Measurements from ENCODE around the gene POLE. TPM values are rescaled to one million over a fixed set of nuclear protein-coding genes. Genes with fewer than 3 reads are reported as not detected.

Gene POLE
- total and polyA plus RNA-seq, 8 donors, result 7.2 to 45.7 (median 16.0) TPM

DNA sequence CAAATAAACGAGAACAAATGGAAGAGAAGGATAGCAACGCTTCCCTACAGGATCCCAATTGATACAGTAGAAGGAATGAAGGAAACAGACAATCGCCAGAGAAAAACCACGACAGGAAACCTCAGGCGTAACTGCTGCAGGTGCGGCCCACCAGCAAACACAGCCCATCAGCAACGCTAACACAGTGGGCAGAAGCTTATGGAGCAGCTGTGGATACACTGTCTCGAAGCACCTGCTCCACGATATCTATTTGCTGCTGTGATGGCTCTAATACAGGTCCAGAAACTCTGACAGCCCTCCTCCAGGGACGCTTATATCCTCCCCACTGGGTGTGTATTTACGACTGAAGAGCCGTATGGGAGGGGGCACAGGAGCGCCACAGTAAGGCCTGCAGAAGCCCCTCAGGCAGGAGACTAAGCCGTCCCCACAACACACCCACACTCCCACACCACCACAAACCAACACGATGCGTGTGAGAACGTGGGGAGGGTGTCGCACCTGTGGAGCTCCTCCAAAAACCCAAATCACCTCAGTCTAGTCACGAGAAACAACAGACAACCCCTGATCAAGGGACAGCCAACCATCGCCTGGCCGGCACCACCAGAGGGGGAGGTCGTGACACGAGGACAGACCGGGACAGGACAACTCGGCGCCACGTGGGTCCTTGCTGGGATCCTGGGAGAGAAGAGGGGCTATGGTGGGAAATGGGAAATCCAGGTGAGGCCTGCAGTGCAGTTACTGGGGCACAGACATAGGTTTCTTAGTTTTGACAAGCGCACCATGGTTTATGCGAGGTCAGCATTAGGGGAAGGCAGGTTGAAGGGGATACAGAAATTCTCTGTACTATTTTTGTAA lies 24.0 kb downstream of the POLE start:
- DNase-seq, result no peak
- no peak for TF ChIP-seq CTCF (IDR thresholded peaks at IDR 0.05)
- no peak overlapping the region for H3K27ac ChIP-seq
- no peak for ATAC-seq
- H3K4me3 ChIP-seq, result no peak overlapping the region
- WGBS, 2 donors, result 92 to 93% methylated on average over 29 of the region's 29 CpGs
- peaks cover 0 to 36% (median 0%) of the 10 kb centered on the region in 3 donors for H3K36me3 ChIP-seq
- FAIRE-seq, result no peak
- intact Hi-C loops (cut with DNase I), result no loop called here
- no peaks in the 10 kb centered on the region for H3K9me3 ChIP-seq
- no peaks in the 10 kb centered on the region for H3K4me1 ChIP-seq
- no peaks in the 10 kb centered on the region for H3K27me3 ChIP-seq

DNA sequence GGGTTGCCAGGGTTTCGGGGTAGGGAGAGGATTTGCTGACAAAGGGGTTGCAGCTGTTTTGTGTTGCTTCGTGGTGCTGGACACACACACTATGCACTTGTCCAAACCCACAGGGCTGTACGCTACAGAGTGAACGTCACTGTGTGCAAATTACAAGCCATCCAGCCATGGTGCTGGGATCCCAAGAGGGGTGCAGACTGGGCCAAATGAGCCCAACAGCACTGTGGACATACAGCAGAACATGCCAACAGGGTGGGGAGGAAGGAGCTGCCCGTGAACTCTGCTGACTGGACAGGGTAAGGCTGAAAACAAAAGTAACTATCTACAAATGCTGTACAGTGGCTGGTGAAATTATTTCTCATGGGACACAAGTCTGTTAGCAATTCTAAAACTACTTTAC lies 25.2 kb downstream of the POLE start:
- Histone ChIP-seq H3K4me3 (no peak overlapping the region), H3K9me3 (no peaks in the 10 kb centered on the region), H3K4me1 (no peaks in the 10 kb centered on the region), H3K27me3 (no peaks in the 10 kb centered on the region), H3K27ac (no peak overlapping the region), H3K36me3 (peaks cover 3 to 43% (median 7%) of the 10 kb centered on the region in 3 donors)
- peak in 1 of 4 donors; percentile 17 for ATAC-seq
- WGBS, 2 donors, result 89 to 94% methylated on average over 5 of the region's 5 CpGs
- no peak for TF ChIP-seq CTCF (IDR thresholded peaks at IDR 0.05)
- FAIRE-seq, result no peak
- intact Hi-C loops (cut with DNase I), result no loop called here
- DNase-seq, result no peak

GRCh38 chr12:132660996-132661395 lies 26.1 kb downstream of the POLE start:
- H3K27me3 ChIP-seq, result no peaks in the 10 kb centered on the region
- no peaks in the 10 kb centered on the region for H3K4me1 ChIP-seq
- DNase-seq (no peak), FAIRE-seq (no peak), ATAC-seq (no peak)
- H3K4me3 ChIP-seq, result no peak overlapping the region
- no peak overlapping the region for H3K27ac ChIP-seq
- intact Hi-C loops (cut with DNase I), result no loop called here
- WGBS, 2 donors, result 86 to 92% methylated on average over 11 of the region's 11 CpGs
- no peaks in the 10 kb centered on the region for H3K9me3 ChIP-seq
- no peak for TF ChIP-seq CTCF (IDR thresholded peaks at IDR 0.05)
- peaks cover 3 to 44% (median 7%) of the 10 kb centered on the region in 3 donors for H3K36me3 ChIP-seq

DNA sequence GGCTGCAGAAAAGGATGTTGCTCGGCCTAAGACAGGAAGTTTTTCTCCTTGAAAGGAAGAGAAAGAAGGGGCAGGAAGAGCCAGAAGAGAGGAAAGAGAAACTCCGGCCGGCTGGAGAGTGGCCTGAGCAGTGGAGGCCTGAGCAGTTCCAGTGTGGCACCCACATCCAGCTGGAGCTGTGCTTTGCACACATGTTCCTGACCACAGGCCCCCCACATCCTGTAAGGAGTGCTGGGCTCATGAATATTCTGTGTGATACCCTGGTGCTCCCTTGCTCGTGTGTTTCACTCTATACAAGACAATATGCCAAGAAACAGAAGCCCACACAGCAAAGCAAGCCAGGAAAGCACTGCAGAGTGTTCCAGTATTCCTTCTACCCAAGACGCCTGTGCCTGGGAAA lies 27.1 kb downstream of the POLE start:
- TF ChIP-seq CTCF (IDR thresholded peaks at IDR 0.05), result no peak
- ATAC-seq (no peak), FAIRE-seq (no peak), DNase-seq (no peak)
- Histone ChIP-seq H3K27ac (no peak overlapping the region), H3K9me3 (no peaks in the 10 kb centered on the region), H3K27me3 (no peaks in the 10 kb centered on the region), H3K36me3 (peaks cover 3 to 44% (median 7%) of the 10 kb centered on the region in 3 donors), H3K4me3 (no peak overlapping the region), H3K4me1 (no peaks in the 10 kb centered on the region)
- intact Hi-C loops (cut with DNase I), result no loop called here
- WGBS, 2 donors, result 85 to 92% methylated on average over 5 of the region's 5 CpGs

DNA sequence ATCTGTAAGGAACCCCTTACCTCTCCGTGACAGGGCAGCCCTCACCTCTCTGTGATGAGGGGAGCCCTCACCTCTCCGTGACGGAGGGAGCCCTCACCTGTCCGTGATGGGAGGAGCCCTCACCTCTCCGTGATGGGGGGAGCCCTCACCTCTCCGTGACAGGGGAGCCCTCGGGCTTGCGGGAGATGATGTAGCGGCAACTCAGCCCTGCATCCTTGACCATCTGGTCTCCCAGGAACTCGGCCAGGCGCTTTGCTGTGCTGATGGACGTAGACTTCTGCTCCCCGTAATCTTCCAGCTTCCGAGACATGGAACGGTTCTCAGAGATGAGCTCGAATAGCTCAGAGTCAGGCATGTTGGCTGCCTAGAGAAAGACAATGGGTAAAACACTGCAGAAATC lies 28.0 kb downstream of the POLE start:
- no peaks in the 10 kb centered on the region for H3K27me3 ChIP-seq
- intact Hi-C loops (cut with DNase I), result no loop called here
- ATAC-seq (no peak), FAIRE-seq (no peak), DNase-seq (no peak)
- H3K4me3 ChIP-seq, result no peak overlapping the region
- WGBS, 2 donors, result 94 to 96% methylated on average over 16 of the region's 16 CpGs
- no peak for TF ChIP-seq CTCF (IDR thresholded peaks at IDR 0.05)
- H3K36me3 ChIP-seq, result peaks cover 3 to 44% (median 7%) of the 10 kb centered on the region in 3 donors
- H3K4me1 ChIP-seq, result no peaks in the 10 kb centered on the region
- no peak overlapping the region for H3K27ac ChIP-seq
- no peaks in the 10 kb centered on the region for H3K9me3 ChIP-seq
